ENCODE results near the gene CX3CR1.

Gene CX3CR1

GRCh38 chr3:39285332-39285731, 5.5 kb upstream of the CX3CR1 start:
- TF ChIP-seq CTCF (IDR thresholded peaks at IDR 0.05; ENCODE audit: low read depth, low read length, missing control alignments), result no peak
- H3K4me3 ChIP-seq (replicated peaks; ENCODE audit: low read depth, low read length), result no peak overlapping the region
- DNase-seq (ENCODE audit: extremely low read depth, low read depth), result no peak

- DNase-seq (ENCODE audit: extremely low read depth, low read depth), result no peak
- TF ChIP-seq CTCF (IDR thresholded peaks at IDR 0.05; ENCODE audit: low read depth, low read length, missing control alignments), result no peak
- no peak overlapping the region for H3K4me3 ChIP-seq (replicated peaks; ENCODE audit: low read depth, low read length)
Observed at GRCh38 chr3:39284457-39284881, 4.6 kb upstream of the CX3CR1 start.

GRCh38 chr3:39282057-39282456, 2.2 kb upstream of the CX3CR1 start:
- no peak for DNase-seq (ENCODE audit: extremely low read depth, low read depth)
- H3K4me3 ChIP-seq (replicated peaks; ENCODE audit: low read depth, low read length), result no peak overlapping the region
- no peak for TF ChIP-seq CTCF (IDR thresholded peaks at IDR 0.05; ENCODE audit: low read depth, low read length, missing control alignments)

- no peak overlapping the region for H3K4me3 ChIP-seq (replicated peaks; ENCODE audit: low read depth, low read length)
- no peak for DNase-seq (ENCODE audit: extremely low read depth, low read depth)
Observed at GRCh38 chr3:39281533-39281932, 1.7 kb upstream of the CX3CR1 start.

GRCh38 chr3:39280571-39280970, 735 bp upstream of the CX3CR1 start:
- no peak overlapping the region for H3K4me3 ChIP-seq (replicated peaks; ENCODE audit: low read depth, low read length)
- no peak for TF ChIP-seq CTCF (IDR thresholded peaks at IDR 0.05; ENCODE audit: low read depth, low read length, missing control alignments)
- DNase-seq (ENCODE audit: extremely low read depth, low read depth), result no peak

More at GRCh38 chr3:39281533-39281932, 1.7 kb upstream of the CX3CR1 start:
- TF ChIP-seq CTCF (IDR thresholded peaks at IDR 0.05; ENCODE audit: low read depth, low read length, missing control alignments), result no peak

- TF ChIP-seq CTCF (IDR thresholded peaks at IDR 0.05; ENCODE audit: low read depth, low read length, missing control alignments), result no peak
- DNase-seq (ENCODE audit: extremely low read depth, low read depth), result no peak
- H3K4me3 ChIP-seq (replicated peaks; ENCODE audit: low read depth, low read length), result no peak overlapping the region
Observed at GRCh38 chr3:39278616-39278935, 1.3 kb downstream of the CX3CR1 start.

GRCh38 chr3:39277893-39278615, 1.8 kb downstream of the CX3CR1 start:
- no peak for TF ChIP-seq CTCF (IDR thresholded peaks at IDR 0.05; ENCODE audit: low read depth, low read length, missing control alignments)
- no peak overlapping the region for H3K4me3 ChIP-seq (replicated peaks; ENCODE audit: low read depth, low read length)
- DNase-seq (ENCODE audit: extremely low read depth, low read depth), result no peak
